NCI-H748 (cell line): ENCODE measurements around the gene MRGPRD.
"Not testable (repeated sequence)": the region's sequence is repeated elsewhere in the genome, so short reads cannot be mapped to it uniquely, and the experiment has no call there.

Source experiments
- DNase-seq: peaks from one replicate; lab custom pipeline; 2025; ENCODE audit not compliant: unreplicated experiment; lab: John Stamatoyannopoulos, UW

Gene MRGPRD

GRCh38 chr11:68994161-68994893, 13.5 kb upstream of the MRGPRD start:
- no peak for DNase-seq

GRCh38 chr11:68993546-68993945, 12.8 kb upstream of the MRGPRD start:
- DNase-seq, result no peak

GRCh38 chr11:68992743-68993255, 12.0 kb upstream of the MRGPRD start:
- DNase-seq, result no peak

GRCh38 chr11:68990995-68991780, 10.4 kb upstream of the MRGPRD start:
- DNase-seq, result no peak

- DNase-seq, result no peak
Measured at GRCh38 chr11:68989936-68990606, 9.3 kb upstream of the MRGPRD start.

- no peak for DNase-seq
Measured at GRCh38 chr11:68988491-68988890, 7.7 kb upstream of the MRGPRD start.

- no peak for DNase-seq
Measured at GRCh38 chr11:68987211-68987610, 6.4 kb upstream of the MRGPRD start.

GRCh38 chr11:68983801-68984200, 3.0 kb upstream of the MRGPRD start:
- DNase-seq, result no peak

GRCh38 chr11:68982134-68982533, 1.3 kb upstream of the MRGPRD start:
- DNase-seq, result no peak

- DNase-seq, result no peak
Measured at GRCh38 chr11:68979931-68980775, 633 bp downstream of the MRGPRD start.

GRCh38 chr11:68978931-68979594, 1.7 kb downstream of the MRGPRD start:
- DNase-seq, result no peak

GRCh38 chr11:68978626-68978930, 2.2 kb downstream of the MRGPRD start:
- DNase-seq, result no peak

GRCh38 chr11:68977781-68978625, 2.8 kb downstream of the MRGPRD start:
- DNase-seq, result no peak

GRCh38 chr11:68976563-68976962, 4.2 kb downstream of the MRGPRD start:
- DNase-seq, result no peak

GRCh38 chr11:68976095-68976494, 4.7 kb downstream of the MRGPRD start:
- no peak for DNase-seq

GRCh38 chr11:68974421-68975194, 6.2 kb downstream of the MRGPRD start:
- no peak for DNase-seq

GRCh38 chr11:68973706-68974105, 7.1 kb downstream of the MRGPRD start:
- DNase-seq, result not testable (repeated sequence)

GRCh38 chr11:68973219-68973618, 7.6 kb downstream of the MRGPRD start:
- no peak for DNase-seq
